CD4-positive, alpha-beta T cell treated with Interleukin-15 for 4 hours (primary cell): ENCODE data around the gene MED14.

ENCODE experiments used
- DNase-seq: peaks from one replicate; pipeline ENCODE4 v3.0.0-alpha.2; 2020; ENCODE audit warnings: low spot score

MED14 gene

DNA sequence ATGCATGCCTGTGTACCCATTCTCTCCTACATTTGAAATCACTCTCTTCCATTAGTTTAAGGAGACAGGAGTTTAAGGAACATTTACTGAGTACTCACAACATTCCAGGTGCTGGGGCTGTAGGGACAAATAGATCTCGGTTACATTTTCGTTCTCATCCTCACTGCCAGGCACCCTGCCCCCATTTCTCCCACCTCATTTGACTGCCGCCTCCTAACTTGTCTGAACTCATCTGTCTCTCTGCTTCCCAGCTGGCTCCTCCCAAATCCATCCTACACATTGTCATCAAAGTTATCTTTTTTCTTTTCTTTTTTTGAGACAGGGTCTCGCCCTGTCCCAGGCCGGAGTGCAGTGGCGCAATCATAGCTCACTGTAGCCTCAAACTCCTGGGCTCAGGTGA, 131.9 kb downstream of the MED14 start:
- DNase-seq, result no peak
